Ishikawa (cell line): ENCODE results near the gene MX1.

Experiments used
- CEBPB ChIP-seq: IDR thresholded peaks from 2 replicates; pipeline ENCODE4 v1.6.1; 2012
- CREB1 ChIP-seq: IDR thresholded peaks from 2 replicates; pipeline ENCODE4 v1.6.1; 2012; ENCODE audit warnings: low read depth
- EGR1 ChIP-seq: IDR thresholded peaks from 2 replicates; pipeline ENCODE4 v1.6.1; 2012
- EP300 ChIP-seq: IDR thresholded peaks from 2 replicates; pipeline ENCODE4 v1.6.1; 2012; ENCODE audit warnings: borderline replicate concordance
- FOXM1 ChIP-seq: IDR thresholded peaks from 2 replicates; pipeline ENCODE4 v1.6.1; 2012; ENCODE audit warnings: low read depth, borderline replicate concordance
- NFIC ChIP-seq: IDR thresholded peaks from 2 replicates; pipeline ENCODE4 v1.6.1; 2012
- RAD21 ChIP-seq: IDR thresholded peaks from 2 replicates; pipeline ENCODE4 v1.6.1; 2012; ENCODE audit warnings: low read depth
- TAF1 ChIP-seq: IDR thresholded peaks from 2 replicates; pipeline ENCODE4 v1.6.1; 2012; ENCODE audit warnings: low read depth, mild to moderate bottlenecking
- TCF12 ChIP-seq: IDR thresholded peaks from 2 replicates; pipeline ENCODE4 v1.6.1; 2012; ENCODE audit warnings: low read depth
- YY1 ChIP-seq: IDR thresholded peaks from 2 replicates; pipeline ENCODE4 v1.6.1; 2012; ENCODE audit warnings: low read depth
- ZBTB7A ChIP-seq: IDR thresholded peaks from 2 replicates; pipeline ENCODE4 v1.6.1; 2012; ENCODE audit warnings: low read depth
- TF ChIP-seq, protein P1 (sequence below): IDR thresholded peaks from 2 replicates; pipeline ENCODE4 v1.6.1; 2012; ENCODE audit warnings: low read depth, mild to moderate bottlenecking
- TF ChIP-seq, protein P2 (sequence below): IDR thresholded peaks from 2 replicates; pipeline ENCODE4 v1.6.1; 2012
- TF ChIP-seq, protein P3 (sequence below): IDR thresholded peaks from 2 replicates; pipeline ENCODE4 v1.6.1; 2012

DNA sequence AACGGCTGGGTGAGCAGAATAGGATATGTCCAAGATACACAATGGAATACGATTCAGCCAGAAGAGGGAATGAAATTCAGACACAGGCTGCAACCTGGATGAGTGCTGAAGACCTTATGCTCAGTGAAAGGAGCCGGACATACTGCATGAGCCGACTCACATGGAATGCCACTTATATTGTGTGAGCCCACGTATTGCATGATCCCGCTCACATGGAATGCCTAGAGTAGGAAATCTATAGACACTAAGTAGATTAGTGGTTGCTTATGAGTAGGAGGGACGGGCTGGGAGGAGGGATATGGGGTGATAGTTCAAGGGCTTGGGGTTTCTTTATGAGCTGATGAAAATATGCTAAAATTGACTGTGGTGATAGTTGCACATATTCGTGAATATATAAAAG lies 55.2 kb downstream of the MX1 start:
- TF ChIP-seq, protein P1, sequence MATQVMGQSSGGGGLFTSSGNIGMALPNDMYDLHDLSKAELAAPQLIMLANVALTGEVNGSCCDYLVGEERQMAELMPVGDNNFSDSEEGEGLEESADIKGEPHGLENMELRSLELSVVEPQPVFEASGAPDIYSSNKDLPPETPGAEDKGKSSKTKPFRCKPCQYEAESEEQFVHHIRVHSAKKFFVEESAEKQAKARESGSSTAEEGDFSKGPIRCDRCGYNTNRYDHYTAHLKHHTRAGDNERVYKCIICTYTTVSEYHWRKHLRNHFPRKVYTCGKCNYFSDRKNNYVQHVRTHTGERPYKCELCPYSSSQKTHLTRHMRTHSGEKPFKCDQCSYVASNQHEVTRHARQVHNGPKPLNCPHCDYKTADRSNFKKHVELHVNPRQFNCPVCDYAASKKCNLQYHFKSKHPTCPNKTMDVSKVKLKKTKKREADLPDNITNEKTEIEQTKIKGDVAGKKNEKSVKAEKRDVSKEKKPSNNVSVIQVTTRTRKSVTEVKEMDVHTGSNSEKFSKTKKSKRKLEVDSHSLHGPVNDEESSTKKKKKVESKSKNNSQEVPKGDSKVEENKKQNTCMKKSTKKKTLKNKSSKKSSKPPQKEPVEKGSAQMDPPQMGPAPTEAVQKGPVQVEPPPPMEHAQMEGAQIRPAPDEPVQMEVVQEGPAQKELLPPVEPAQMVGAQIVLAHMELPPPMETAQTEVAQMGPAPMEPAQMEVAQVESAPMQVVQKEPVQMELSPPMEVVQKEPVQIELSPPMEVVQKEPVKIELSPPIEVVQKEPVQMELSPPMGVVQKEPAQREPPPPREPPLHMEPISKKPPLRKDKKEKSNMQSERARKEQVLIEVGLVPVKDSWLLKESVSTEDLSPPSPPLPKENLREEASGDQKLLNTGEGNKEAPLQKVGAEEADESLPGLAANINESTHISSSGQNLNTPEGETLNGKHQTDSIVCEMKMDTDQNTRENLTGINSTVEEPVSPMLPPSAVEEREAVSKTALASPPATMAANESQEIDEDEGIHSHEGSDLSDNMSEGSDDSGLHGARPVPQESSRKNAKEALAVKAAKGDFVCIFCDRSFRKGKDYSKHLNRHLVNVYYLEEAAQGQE, result no peak
- TF ChIP-seq TCF12 (no peak), FOXM1 (no peak), CEBPB (no peak), ZBTB7A (no peak), EP300 (no peak), TAF1 (no peak), RAD21 (no peak), NFIC (no peak), CREB1 (no peak), YY1 (no peak), EGR1 (no peak)
- TF ChIP-seq, protein P2, sequence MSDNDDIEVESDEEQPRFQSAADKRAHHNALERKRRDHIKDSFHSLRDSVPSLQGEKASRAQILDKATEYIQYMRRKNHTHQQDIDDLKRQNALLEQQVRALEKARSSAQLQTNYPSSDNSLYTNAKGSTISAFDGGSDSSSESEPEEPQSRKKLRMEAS, result no peak
- TF ChIP-seq, protein P3, sequence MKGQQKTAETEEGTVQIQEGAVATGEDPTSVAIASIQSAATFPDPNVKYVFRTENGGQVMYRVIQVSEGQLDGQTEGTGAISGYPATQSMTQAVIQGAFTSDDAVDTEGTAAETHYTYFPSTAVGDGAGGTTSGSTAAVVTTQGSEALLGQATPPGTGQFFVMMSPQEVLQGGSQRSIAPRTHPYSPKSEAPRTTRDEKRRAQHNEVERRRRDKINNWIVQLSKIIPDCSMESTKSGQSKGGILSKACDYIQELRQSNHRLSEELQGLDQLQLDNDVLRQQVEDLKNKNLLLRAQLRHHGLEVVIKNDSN, result no peak
